Ovary (tissue), 3 donors: ENCODE results near the gene TENM4.

Experiments used
- EP300 ChIP-seq: sonication (generic); formaldehyde crosslinking; IDR thresholded peaks from one replicate; pipeline ENCODE4 v1.6.1; 2017; ENCODE audit warnings: antibody characterized with exemption
- POLR2A ChIP-seq: fragments of 450-650 bp; IDR thresholded peaks from one replicate; pipeline ENCODE4 v1.6.1; 2017; ENCODE audit warnings: antibody characterized with exemption, mild to moderate bottlenecking, moderate library complexity
- TF ChIP-seq, protein P1 (sequence below), 3 donors: fragments of 450-650 bp in 2 of 3; fragments of 200-600 bp in 1 of 3; IDR thresholded peaks; one replicate each; pipeline versions ENCODE4 v1.5.1 to v1.8.0; 2016 to 2022; ENCODE audit warnings: antibody characterized with exemption in 3 of 3, mild to moderate bottlenecking in 1 of 3
- donor health status: DM: no; HTN: no; CAD: no.

GRCh38 chr11:79221444-79222130, 219.2 kb downstream of the TENM4 start:
- TF ChIP-seq, protein P1, sequence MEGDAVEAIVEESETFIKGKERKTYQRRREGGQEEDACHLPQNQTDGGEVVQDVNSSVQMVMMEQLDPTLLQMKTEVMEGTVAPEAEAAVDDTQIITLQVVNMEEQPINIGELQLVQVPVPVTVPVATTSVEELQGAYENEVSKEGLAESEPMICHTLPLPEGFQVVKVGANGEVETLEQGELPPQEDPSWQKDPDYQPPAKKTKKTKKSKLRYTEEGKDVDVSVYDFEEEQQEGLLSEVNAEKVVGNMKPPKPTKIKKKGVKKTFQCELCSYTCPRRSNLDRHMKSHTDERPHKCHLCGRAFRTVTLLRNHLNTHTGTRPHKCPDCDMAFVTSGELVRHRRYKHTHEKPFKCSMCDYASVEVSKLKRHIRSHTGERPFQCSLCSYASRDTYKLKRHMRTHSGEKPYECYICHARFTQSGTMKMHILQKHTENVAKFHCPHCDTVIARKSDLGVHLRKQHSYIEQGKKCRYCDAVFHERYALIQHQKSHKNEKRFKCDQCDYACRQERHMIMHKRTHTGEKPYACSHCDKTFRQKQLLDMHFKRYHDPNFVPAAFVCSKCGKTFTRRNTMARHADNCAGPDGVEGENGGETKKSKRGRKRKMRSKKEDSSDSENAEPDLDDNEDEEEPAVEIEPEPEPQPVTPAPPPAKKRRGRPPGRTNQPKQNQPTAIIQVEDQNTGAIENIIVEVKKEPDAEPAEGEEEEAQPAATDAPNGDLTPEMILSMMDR (IDR thresholded peaks at IDR 0.05): no peak
- TF ChIP-seq POLR2A (no peak), EP300 (no peak)
